HepG2 (cell line): Measurements from ENCODE around the gene MYO15A. TPM values are rescaled to one million over a fixed set of nuclear protein-coding genes. Genes with fewer than 3 reads are reported as not detected.

Source experiments
- ATAC-seq: fragments of 200-7000 bp; cut with Tn5 transposase; 3 replicates; pipeline ENCODE4 v1.9.1; 2020; ENCODE audit warnings: mild to moderate bottlenecking, moderate library complexity
- BruUV-seq: library from RNA; stranded (reverse); fragments of 400-500 nt; replicated peaks from 2 replicates; lab custom pipeline; 2021; lab: Mats Ljungman, UMichigan
- CTCF ChIA-PET: fragments of 300-600 bp; formaldehyde crosslinking; extraction: SDS; loops from one replicate; lab custom pipeline; 2021; ENCODE audit warnings: low total read pairs, inconsistent platforms, low intra/inter-chr PET ratio; lab: Yijun Ruan, JAX
- POLR2A ChIA-PET: fragments of 350-600 bp; sonication (Branson Sonifier 250); formaldehyde crosslinking; loops from one replicate; lab custom pipeline; 2020; ENCODE audit warnings: antibody characterized with exemption, inconsistent platforms; lab: Yijun Ruan, JAX
- DNase-seq: peaks from one replicate; pipeline ENCODE4 v3.0.0-alpha.2; 2015; ENCODE audit warnings: low spot score
- FAIRE-seq: peaks from 3 replicates; lab custom pipeline; 2011; peaks lifted over from hg19 to GRCh38; lab: Jason Lieb, UNC
- H2AFZ ChIP-seq: one replicate; pipeline ENCODE4 v1.6.1; 2011; ENCODE audit warnings: low read length, inconsistent platforms
- H3K27ac ChIP-seq: fragments of 300-600 bp; 3 replicates; pipeline ENCODE4 v1.8.0; 2011; ENCODE audit warnings: mixed run types, mild to moderate bottlenecking, mixed read lengths, low read length, inconsistent platforms; ENCODE audit not compliant: insufficient read depth; ENCODE audit errors: extremely low read length
- H3K27me3 ChIP-seq, 2 experiments: fragments of 200-600 bp in 1 of 2; 2 replicates in 1 of 2; 3 replicates in 1 of 2; pipeline versions ENCODE4 v1.6.0 to v1.8.0; 2011; ENCODE audit warnings: low read length in 2 of 2, mild to moderate bottlenecking in 2 of 2, moderate library complexity in 2 of 2, inconsistent platforms in 1 of 2; ENCODE audit not compliant: insufficient read depth in 2 of 2, control insufficient read depth in 1 of 2
- H3K36me3 ChIP-seq, 2 experiments: fragments of 200-600 bp in 1 of 2; replicated peaks in 1 of 2; 2 replicates in 1 of 2; 3 replicates in 1 of 2; pipeline versions ENCODE4 v1.5.1 to v1.8.0; 2011; ENCODE audit warnings: low read length in 2 of 2, inconsistent platforms in 1 of 2; ENCODE audit not compliant: insufficient read depth in 2 of 2, control insufficient read depth in 1 of 2
- H3K4me1 ChIP-seq: 2 replicates; pipeline ENCODE4 v1.5.1; 2012; ENCODE audit warnings: low read length, inconsistent platforms; ENCODE audit not compliant: insufficient read depth
- H3K4me2 ChIP-seq: 2 replicates; pipeline ENCODE4 v1.6.0; 2011; ENCODE audit warnings: low read depth, low read length, inconsistent platforms
- H3K4me3 ChIP-seq, 3 experiments: fragments of 200-600 bp in 1 of 3; sonication (generic), shearing (Covaris generic) in 1 of 3; replicated peaks in 1 of 3; 2 replicates each; pipeline ENCODE4 v1.5.1; 2011 to 2016; ENCODE audit warnings: low read length in 3 of 3, inconsistent platforms in 2 of 3, low read depth in 2 of 3, mild to moderate bottlenecking in 2 of 3, control low read depth in 1 of 3, mixed read lengths in 1 of 3; ENCODE audit not compliant: insufficient read depth in 1 of 3
- H3K79me2 ChIP-seq: one replicate; pipeline ENCODE4 v1.6.1; 2011; ENCODE audit warnings: low read length, inconsistent platforms; ENCODE audit not compliant: insufficient read depth
- H3K9ac ChIP-seq: 2 replicates; pipeline ENCODE4 v1.6.0; 2011; ENCODE audit warnings: mild to moderate bottlenecking, low read depth, low read length, inconsistent platforms; ENCODE audit not compliant: insufficient read depth
- H3K9me3 ChIP-seq: 2 replicates; pipeline ENCODE4 v1.5.1; 2012; ENCODE audit warnings: mild to moderate bottlenecking, low read length
- H4K20me1 ChIP-seq: 2 replicates; pipeline ENCODE4 v1.6.0; 2011; ENCODE audit warnings: inconsistent platforms, mild to moderate bottlenecking, low read length, moderate library complexity; ENCODE audit not compliant: insufficient read depth
- POLR2AphosphoS2 ChIP-seq: IDR thresholded peaks from 2 replicates; pipeline ENCODE4 v1.6.1; 2011; ENCODE audit warnings: low read depth, low read length, improper control_type of control experiment
- RFX1 ChIP-seq: fragments of 450-650 bp; IDR thresholded peaks from 2 replicates; pipeline ENCODE4 v1.6.1; 2017
- RFX3 ChIP-seq: IDR thresholded peaks from 2 replicates; pipeline ENCODE4 v1.6.1; 2016; ENCODE audit warnings: missing biosample characterization, missing genetic modification reagents
- ZSCAN22 ChIP-seq: sonication (generic); formaldehyde crosslinking; IDR thresholded peaks from 2 replicates; pipeline ENCODE4 v1.4.0; 2020; ENCODE audit warnings: mild to moderate bottlenecking, missing genetic modification reagents
- WGBS: methylation state at CpG from one replicate; pipeline ENCODE4 v1.1.6; 2017; ENCODE audit warnings: low lambda C conversion rate; 5-methylcytosine and 5-hydroxymethylcytosine counted together
- in situ Hi-C: cut with HindIII; loops from 2 replicates; pipeline ENCODE4 v1.10.0; 2017; ENCODE audit warnings: low pct_unique_long_range_greater_than_20kb; ENCODE audit not compliant: extremely low pct_ligation_motif_present
- intact Hi-C: fragments of 100-400 bp; cut with micrococcal nuclease; formaldehyde crosslinking; loops from one replicate; pipeline ENCODE4 v1.10.0; 2022; ENCODE audit not compliant: unreplicated experiment
- polyA plus RNA-seq, 8 experiments: library from polyadenylated mRNA; depleted of rRNA in 3 of 8; stranded (reverse) in 7 of 8; unstranded in 1 of 8; fragments of >200 nt; fragmentation: Illumina TruSeq in 4 of 8; extraction: Trizol in 4 of 8; gene quantifications; 2 replicates each; pipeline versions ENCODE4 v1.2.1 to v1.2.3, GENCODE V29; 2011 to 2016; ENCODE audit warnings: low read depth in 4 of 8, missing spikeins in 1 of 8, mixed read lengths in 1 of 8; ENCODE audit not compliant: insufficient read depth in 1 of 8
- total RNA-seq, 5 experiments: library from RNA; depleted of rRNA; stranded (reverse); fragments of >200 nt; fragmentation: Illumina TruSeq; extraction: Trizol; gene quantifications; 2 replicates each; pipeline ENCODE4 v1.2.3, GENCODE V29; 2016; ENCODE audit warnings: low read depth in 1 of 5
- TF ChIP-seq, protein P1 (sequence below): sonication (generic); formaldehyde crosslinking; IDR thresholded peaks from 2 replicates; pipeline ENCODE4 v1.8.0; 2022; ENCODE audit warnings: missing genetic modification reagents, mild to moderate bottlenecking, inconsistent platforms, borderline replicate concordance
- TF ChIP-seq, protein P2 (sequence below): sonication (generic); formaldehyde crosslinking; IDR thresholded peaks from 2 replicates; pipeline ENCODE4 v1.8.1; 2023; ENCODE audit warnings: missing genetic modification reagents, mild to moderate bottlenecking, borderline replicate concordance

The MYO15A gene
- total and polyA plus RNA-seq, 2 of the 13 experiments (the other 11 are each of a cell fraction or from before 2014, with no cell fraction given), result 0.07 to 0.20 TPM

DNA sequence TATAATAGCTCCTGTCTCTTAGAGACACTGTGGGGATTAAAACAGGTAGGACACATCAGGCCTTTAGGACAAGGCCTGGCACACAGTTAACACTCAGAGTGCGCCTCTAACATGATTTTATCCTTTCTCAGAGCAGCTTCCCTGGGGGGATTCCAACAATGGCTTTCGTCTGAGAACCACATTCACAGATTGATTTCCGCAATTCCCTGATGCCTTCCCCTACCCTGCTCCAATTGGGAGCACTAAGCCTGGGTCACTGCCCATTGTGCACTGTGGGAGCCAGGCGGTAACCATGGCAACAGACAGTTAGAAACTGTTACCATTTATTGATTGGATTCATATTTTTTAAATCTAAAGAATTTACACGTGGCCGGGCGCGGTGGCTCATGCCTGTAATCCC is 69.2 kb downstream of the MYO15A start:
- Histone ChIP-seq H2AFZ (no peak overlapping the region), H3K4me2 (no peak overlapping the region), H3K36me3 (no peaks in the 10 kb centered on the region), H3K27ac (no peak overlapping the region), H3K4me3 (no peak overlapping the region), H3K27me3 (peaks cover 4 to 10% of the 10 kb centered on the region in 2 experiments), H3K79me2 (no peaks in the 10 kb centered on the region), H3K9me3 (no peaks in the 10 kb centered on the region), H3K9ac (no peak overlapping the region), H3K4me1 (peaks cover 29% of the 10 kb centered on the region), H4K20me1 (no peaks in the 10 kb centered on the region)
- intact Hi-C loops, result no loop called here
- DNase-seq, result no peak
- ATAC-seq, result no peak
- no TSS peak for BruUV-seq
- in situ Hi-C loops, result no loop called here
- FAIRE-seq, result no peak
- POLR2A ChIA-PET, result no interaction called here
- WGBS, result 75% methylated on average over 8 of the region's 8 CpGs
- CTCF ChIA-PET, result no interaction called here
- TF ChIP-seq RFX1, result peak; percentile 59; the same call in 1 of the 2 replicates
- TF ChIP-seq, protein P1, sequence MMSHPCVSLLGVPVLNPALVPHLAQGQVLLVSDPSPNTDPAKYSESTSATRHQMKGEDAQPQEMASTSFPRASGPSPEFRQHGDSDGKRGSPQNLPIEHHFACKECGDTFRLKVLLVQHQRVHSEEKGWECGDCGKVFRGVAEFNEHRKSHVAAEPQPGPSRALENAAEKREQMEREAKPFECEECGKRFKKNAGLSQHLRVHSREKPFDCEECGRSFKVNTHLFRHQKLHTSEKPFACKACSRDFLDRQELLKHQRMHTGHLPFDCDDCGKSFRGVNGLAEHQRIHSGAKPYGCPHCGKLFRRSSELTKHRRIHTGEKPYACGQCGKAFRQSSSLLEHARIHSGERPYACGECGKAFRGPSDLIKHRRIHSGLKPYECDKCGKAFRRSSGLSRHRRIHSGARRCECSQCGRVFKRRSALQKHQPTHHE, result no peak
- TF ChIP-seq, protein P2, sequence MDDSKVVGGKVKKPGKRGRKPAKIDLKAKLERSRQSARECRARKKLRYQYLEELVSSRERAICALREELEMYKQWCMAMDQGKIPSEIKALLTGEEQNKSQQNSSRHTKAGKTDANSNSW (CRISPR knock-in tag), result no peak
- TF ChIP-seq RFX3 (CRISPR knock-in tag), result 0 out of 2 replicates have a peak, but pooled peaks have one; percentile 18

DNA sequence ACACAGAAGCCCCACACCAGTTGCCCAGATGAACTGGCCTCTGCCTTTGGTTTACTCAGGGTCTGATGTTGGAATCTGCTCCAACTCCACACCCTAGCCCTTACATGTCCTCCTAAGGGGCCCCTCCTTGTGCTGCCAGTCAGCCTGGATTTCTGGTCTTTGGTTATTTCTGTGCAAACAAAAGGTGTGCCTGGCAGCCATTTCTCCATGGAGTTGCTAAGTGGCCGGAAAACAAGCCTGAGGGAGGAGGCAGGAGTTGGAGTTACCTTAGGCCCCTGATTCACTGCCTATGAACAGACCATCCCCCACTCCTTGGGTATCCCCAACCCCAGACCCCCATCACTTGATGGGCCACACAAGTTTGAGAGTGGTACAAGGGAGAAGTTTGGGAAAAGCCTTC is 70.6 kb downstream of the MYO15A start:
- FAIRE-seq, result no peak
- Histone ChIP-seq H3K36me3 (no peaks in the 10 kb centered on the region), H3K27me3 (peaks cover 4 to 6% of the 10 kb centered on the region in 2 experiments), H3K9ac (no peak overlapping the region), H4K20me1 (no peaks in the 10 kb centered on the region), H2AFZ (no peak overlapping the region), H3K79me2 (peaks cover under 1% of the 10 kb centered on the region), H3K4me1 (peaks cover 29% of the 10 kb centered on the region), H3K4me2 (no peak overlapping the region), H3K4me3 (no peak overlapping the region), H3K27ac (no peak overlapping the region), H3K9me3 (no peaks in the 10 kb centered on the region)
- ChIA-PET POLR2A (no interaction called here), CTCF (no interaction called here)
- WGBS, result 0% methylated on average over 1 of the region's 1 CpG
- intact Hi-C loops, result no loop called here
- ATAC-seq, result no peak
- in situ Hi-C loops, result no loop called here
- no peak for DNase-seq
- no TSS peak for BruUV-seq
- peak; percentile 93 for TF ChIP-seq ZSCAN22 (CRISPR knock-in tag)
- no peak for TF ChIP-seq POLR2AphosphoS2
- TF ChIP-seq, all 625 proteins: peak for 1
